Measurements from ENCODE around the gene TOR1A.
A peak's percentile ranks its signal among the peaks of the same experiment; 100 is the strongest.
"Not testable (repeated sequence)": the region's sequence is repeated elsewhere in the genome, so short reads cannot be mapped to it uniquely, and the experiment has no call there.

TOR1A gene

GRCh38 chr9:129781131-129781530, 42.8 kb downstream of the TOR1A start:
- DNase-seq (ENCODE audit: low spot score) = no peak

- no peak for DNase-seq (ENCODE audit: low spot score)
Measured at GRCh38 chr9:129779560-129780190, 44.3 kb downstream of the TOR1A start.

GRCh38 chr9:129778469-129778868, 45.5 kb downstream of the TOR1A start:
- peak; percentile 7 for DNase-seq (ENCODE audit: low spot score)

- DNase-seq (ENCODE audit: low spot score) = no peak
Measured at GRCh38 chr9:129777769-129778130, 46.2 kb downstream of the TOR1A start.

- peak; percentile 59 for DNase-seq (ENCODE audit: low spot score)
Measured at GRCh38 chr9:129776938-129777768, 46.8 kb downstream of the TOR1A start.

GRCh38 chr9:129776566-129776937, 47.4 kb downstream of the TOR1A start:
- DNase-seq (ENCODE audit: low spot score) = no peak

GRCh38 chr9:129776096-129776495, 47.8 kb downstream of the TOR1A start:
- DNase-seq (ENCODE audit: low spot score) = not testable (repeated sequence)

- no peak for DNase-seq (ENCODE audit: low spot score)
Measured at GRCh38 chr9:129775448-129775798, 48.5 kb downstream of the TOR1A start.

GRCh38 chr9:129774791-129775447, 49.0 kb downstream of the TOR1A start:
- no peak for DNase-seq (ENCODE audit: low spot score)

- DNase-seq (ENCODE audit: low spot score) = no peak
Measured at GRCh38 chr9:129773262-129774048, 50.5 kb downstream of the TOR1A start.

GRCh38 chr9:129770741-129771140, 53.2 kb downstream of the TOR1A start:
- no peak for DNase-seq (ENCODE audit: low spot score)

GRCh38 chr9:129769669-129770068, 54.3 kb downstream of the TOR1A start:
- DNase-seq (ENCODE audit: low spot score) = no peak

- no peak for DNase-seq (ENCODE audit: low spot score)
Measured at GRCh38 chr9:129768486-129768885, 55.5 kb downstream of the TOR1A start.

- no peak for DNase-seq (ENCODE audit: low spot score)
Measured at GRCh38 chr9:129765764-129766317, 58.1 kb downstream of the TOR1A start.

GRCh38 chr9:129762985-129763926, 60.7 kb downstream of the TOR1A start:
- DNase-seq (ENCODE audit: low spot score) = no peak
